Tibial nerve (tissue), 4 donors: ENCODE measurements around the gene FAAH.

Experiments used
- CTCF ChIP-seq, 5 experiments: fragments of 200-600 bp in 3 of 5; fragments of 450-650 bp in 2 of 5; sonication (generic) in 3 of 5; IDR thresholded peaks; one replicate each; pipeline ENCODE4 v1.5.1; 2016 to 2019; ENCODE audit warnings: antibody characterized with exemption in 5 of 5, mild to moderate bottlenecking in 3 of 5, moderate library complexity in 2 of 5
- EP300 ChIP-seq, 2 donors: sonication (generic); formaldehyde crosslinking; IDR thresholded peaks; one replicate each; pipeline ENCODE4 v1.6.1; 2017; ENCODE audit warnings: antibody characterized with exemption in 2 of 2, mild to moderate bottlenecking in 1 of 2

GRCh38 chr1:46394108-46394871, at the start of gene FAAH:
- TF ChIP-seq EP300 (IDR thresholded peaks at IDR 0.05), result peak; percentile 19 to 75
- TF ChIP-seq CTCF (IDR thresholded peaks at IDR 0.05), result peak in 2 of 5 experiments; percentile 33
